Kidney epithelial cell (primary cell): ENCODE data around the gene HDAC9. TPM values are rescaled to one million over a fixed set of nuclear protein-coding genes. Genes with fewer than 3 reads are reported as not detected.

Experiments
- DNase-seq: peaks from one replicate; pipeline ENCODE4 v3.0.0-alpha.2; 2010; ENCODE audit warnings: low read depth
- H3K27me3 ChIP-seq: 2 replicates; pipeline ENCODE4 v1.6.0; 2011; ENCODE audit warnings: low read length; ENCODE audit not compliant: control insufficient read depth, insufficient read depth
- H3K36me3 ChIP-seq: 2 replicates; pipeline ENCODE4 v1.5.1; 2011; ENCODE audit warnings: low read length; ENCODE audit not compliant: control insufficient read depth, insufficient read depth
- H3K4me3 ChIP-seq: 2 replicates; pipeline ENCODE4 v1.5.1; 2011; ENCODE audit warnings: low read depth, mild to moderate bottlenecking, control low read depth, low read length
- total RNA-seq: library from RNA; depleted of rRNA; stranded (reverse); fragments of >200 nt; gene quantifications from 2 replicates; pipeline ENCODE4 v1.2.3, GENCODE V29; 2015
- TF ChIP-seq, protein P1 (sequence below): IDR thresholded peaks from 2 replicates; pipeline ENCODE4 v1.5.1; 2011; ENCODE audit warnings: mild to moderate bottlenecking, moderate library complexity, low read length, control low read depth, inconsistent platforms; ENCODE audit not compliant: insufficient read depth, poor library complexity, severe bottlenecking

The HDAC9 gene
- total RNA-seq, 1 donor from 2014 or later = 84.5 TPM

DNA sequence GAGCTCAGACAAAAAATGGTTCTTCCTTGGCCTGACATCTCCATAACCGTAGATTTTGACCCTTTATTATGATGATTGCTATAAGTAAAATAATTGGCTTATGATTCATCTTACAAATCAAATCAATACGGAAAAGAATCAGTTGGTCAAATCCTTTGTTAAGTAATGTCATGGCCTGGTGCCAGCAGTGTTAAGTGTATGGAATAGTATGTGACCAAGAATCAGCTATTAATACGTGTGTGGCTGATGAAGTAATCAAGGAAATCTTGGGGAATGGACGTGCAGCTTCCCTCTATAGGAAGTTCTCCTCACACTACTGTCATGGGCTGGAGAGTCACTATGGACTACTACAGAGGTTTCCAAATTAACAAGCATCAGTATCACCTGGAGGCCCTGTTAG lies 391.3 kb downstream of the HDAC9 start:
- H3K4me3 ChIP-seq = no peak overlapping the region
- DNase-seq = no peak
- H3K27me3 ChIP-seq = no peaks in the 10 kb centered on the region
- TF ChIP-seq, protein P1, sequence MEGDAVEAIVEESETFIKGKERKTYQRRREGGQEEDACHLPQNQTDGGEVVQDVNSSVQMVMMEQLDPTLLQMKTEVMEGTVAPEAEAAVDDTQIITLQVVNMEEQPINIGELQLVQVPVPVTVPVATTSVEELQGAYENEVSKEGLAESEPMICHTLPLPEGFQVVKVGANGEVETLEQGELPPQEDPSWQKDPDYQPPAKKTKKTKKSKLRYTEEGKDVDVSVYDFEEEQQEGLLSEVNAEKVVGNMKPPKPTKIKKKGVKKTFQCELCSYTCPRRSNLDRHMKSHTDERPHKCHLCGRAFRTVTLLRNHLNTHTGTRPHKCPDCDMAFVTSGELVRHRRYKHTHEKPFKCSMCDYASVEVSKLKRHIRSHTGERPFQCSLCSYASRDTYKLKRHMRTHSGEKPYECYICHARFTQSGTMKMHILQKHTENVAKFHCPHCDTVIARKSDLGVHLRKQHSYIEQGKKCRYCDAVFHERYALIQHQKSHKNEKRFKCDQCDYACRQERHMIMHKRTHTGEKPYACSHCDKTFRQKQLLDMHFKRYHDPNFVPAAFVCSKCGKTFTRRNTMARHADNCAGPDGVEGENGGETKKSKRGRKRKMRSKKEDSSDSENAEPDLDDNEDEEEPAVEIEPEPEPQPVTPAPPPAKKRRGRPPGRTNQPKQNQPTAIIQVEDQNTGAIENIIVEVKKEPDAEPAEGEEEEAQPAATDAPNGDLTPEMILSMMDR = no peak
- H3K36me3 ChIP-seq = no peaks in the 10 kb centered on the region

DNA sequence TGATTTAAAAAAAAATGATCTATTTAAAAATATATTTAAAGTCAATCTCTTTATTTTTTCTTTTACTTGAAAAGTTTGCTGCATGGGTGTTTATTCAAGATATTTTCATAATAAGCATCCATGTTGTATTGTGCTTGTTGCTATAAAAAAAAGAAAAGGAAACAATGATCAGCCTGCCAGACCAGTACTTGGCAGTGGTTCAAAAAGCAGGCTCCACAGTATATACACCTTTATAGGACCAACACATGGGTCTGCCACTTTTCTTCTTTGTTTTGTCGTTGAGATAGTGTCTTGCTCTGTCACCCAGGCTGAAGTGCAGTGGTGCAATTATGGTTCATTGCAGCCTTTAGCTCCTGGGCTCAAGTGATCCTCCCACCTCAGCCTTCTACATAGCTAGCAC lies 393.9 kb downstream of the HDAC9 start:
- Histone ChIP-seq H3K36me3 (no peaks in the 10 kb centered on the region), H3K27me3 (no peaks in the 10 kb centered on the region), H3K4me3 (no peak overlapping the region)
- TF ChIP-seq, protein P1 = no peak
- DNase-seq = no peak

DNA sequence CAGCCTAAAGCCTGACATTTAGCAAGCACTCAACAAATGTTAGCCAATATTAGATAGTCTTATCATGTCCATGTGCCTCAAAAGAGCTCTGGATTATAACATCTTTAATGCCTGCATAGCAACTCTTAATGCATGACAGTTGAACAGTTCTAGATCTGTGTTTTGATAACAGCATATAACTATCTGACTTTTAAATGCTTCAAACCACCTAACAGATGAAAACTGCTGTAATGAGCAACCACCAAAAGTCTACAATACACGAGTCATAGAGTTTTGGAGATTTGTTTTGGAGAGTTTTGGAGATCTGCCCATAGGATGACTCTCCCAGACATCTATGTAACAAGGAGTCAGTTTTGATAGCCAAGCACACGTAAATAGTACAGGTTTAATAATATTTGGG lies 394.6 kb downstream of the HDAC9 start:
- H3K36me3 ChIP-seq = no peaks in the 10 kb centered on the region
- H3K27me3 ChIP-seq = no peaks in the 10 kb centered on the region
- H3K4me3 ChIP-seq = no peak overlapping the region
- TF ChIP-seq, protein P1 = no peak
- no peak for DNase-seq

DNA sequence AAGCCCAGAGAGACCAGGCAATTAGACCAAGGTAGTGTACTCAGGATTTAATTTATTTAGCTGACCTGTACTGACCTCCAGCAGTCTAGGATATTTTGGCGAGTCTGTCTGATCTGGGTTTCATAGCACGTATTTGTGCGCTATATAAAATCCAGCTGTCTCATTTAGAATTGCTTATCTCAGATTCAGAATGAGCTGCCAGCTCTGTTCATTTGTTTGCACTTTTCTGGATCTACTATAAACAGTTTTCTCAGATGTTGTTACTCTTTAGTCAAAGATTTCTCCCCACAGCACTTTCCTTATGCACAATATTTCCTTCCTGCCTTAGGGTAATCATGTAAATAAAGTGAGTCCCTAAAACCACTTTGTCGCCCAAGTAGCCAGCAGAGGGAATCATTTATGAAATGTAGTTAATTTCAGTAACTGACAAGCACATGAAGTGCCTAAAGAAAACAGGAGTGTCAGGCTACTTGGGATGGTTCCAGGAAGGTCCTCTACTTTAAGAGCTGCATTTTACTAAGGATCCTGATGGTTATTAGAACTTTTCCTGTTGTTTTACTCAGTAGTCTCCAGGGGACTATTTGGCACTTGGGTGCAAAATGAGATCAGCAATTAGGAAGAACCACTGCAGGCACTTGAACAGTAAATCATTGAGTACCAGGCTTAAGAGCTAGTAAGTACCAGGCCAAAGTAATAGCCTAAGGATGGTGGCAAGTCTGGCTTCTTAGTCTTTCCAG lies 395.5 kb downstream of the HDAC9 start:
- TF ChIP-seq, protein P1 = no peak
- Histone ChIP-seq H3K27me3 (no peaks in the 10 kb centered on the region), H3K36me3 (no peaks in the 10 kb centered on the region), H3K4me3 (no peak overlapping the region)
- DNase-seq = no peak

DNA sequence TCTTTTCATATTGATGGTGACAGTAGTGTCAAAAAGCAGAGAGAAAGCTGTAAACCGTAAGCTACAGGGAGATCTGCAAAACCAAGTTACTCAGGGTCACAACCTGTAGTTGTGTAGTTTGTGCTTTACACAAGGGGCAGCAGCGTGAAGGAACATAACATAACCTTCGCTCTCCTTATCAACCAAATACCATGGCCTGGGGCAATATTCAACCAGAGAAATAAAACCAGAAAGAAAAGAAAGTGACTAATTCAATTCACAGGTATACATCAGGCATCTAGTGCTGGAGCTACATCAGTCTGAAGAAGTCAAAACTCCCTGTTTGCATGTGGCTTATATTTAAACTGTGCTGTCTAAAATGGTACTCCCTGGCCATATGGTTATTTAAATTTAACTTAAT lies 397.6 kb downstream of the HDAC9 start:
- Histone ChIP-seq H3K4me3 (no peak overlapping the region), H3K27me3 (no peaks in the 10 kb centered on the region), H3K36me3 (no peaks in the 10 kb centered on the region)
- TF ChIP-seq, protein P1 = no peak
- DNase-seq = no peak

DNA sequence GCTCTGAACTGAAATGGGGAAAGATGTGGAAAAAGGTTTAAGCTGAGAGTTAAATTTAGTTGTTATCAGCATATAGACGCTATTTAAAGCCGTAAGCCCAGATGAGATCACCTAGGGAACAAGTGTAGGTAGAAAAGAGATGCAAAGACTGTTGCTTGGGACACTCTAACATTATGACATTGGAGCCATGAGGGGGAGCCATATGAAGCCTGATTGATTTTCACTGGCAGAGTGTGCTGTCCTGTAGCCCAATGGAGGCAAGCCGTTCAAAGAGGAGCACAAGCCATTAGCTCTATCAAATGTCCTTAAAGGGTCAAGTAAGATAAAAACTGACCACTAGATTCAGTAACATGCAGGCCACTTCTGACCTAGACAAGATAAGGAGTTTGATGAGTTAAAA lies 398.6 kb downstream of the HDAC9 start:
- TF ChIP-seq, protein P1 = no peak
- DNase-seq = no peak
- H3K27me3 ChIP-seq = no peaks in the 10 kb centered on the region
- H3K4me3 ChIP-seq = no peak overlapping the region
- no peaks in the 10 kb centered on the region for H3K36me3 ChIP-seq
